COLO829 (cell line): ENCODE data around the gene SPRING1.

Experiments
- DNase-seq: peaks from one replicate; pipeline ENCODE4 v3.0.0; 2012; ENCODE audit warnings: low spot score

The SPRING1 gene

DNA sequence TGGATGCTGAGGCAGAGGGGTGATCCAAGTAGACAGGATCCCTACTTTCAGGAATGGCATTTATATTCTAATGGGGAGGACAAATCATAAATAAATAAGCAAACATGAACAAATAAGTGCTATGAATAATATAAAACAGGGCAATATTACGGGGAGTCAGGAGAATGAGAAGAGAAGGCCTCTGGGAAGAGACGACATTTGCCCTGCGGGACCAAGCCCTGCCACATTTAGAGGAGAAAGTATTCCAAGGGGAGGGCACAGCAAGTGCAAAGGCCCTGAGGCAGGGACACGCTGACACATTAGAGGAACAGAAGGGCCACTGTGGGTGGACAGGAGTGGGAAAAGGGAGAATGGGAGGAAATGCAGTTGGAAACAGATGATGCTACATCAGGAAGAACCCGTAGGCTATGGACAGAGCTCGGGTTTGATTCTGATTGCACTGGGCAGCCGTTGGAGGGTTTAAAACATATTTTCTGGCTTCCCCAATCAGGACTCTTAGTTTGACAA lies 1.6 kb upstream of the SPRING1 start:
- DNase-seq, result no peak

DNA sequence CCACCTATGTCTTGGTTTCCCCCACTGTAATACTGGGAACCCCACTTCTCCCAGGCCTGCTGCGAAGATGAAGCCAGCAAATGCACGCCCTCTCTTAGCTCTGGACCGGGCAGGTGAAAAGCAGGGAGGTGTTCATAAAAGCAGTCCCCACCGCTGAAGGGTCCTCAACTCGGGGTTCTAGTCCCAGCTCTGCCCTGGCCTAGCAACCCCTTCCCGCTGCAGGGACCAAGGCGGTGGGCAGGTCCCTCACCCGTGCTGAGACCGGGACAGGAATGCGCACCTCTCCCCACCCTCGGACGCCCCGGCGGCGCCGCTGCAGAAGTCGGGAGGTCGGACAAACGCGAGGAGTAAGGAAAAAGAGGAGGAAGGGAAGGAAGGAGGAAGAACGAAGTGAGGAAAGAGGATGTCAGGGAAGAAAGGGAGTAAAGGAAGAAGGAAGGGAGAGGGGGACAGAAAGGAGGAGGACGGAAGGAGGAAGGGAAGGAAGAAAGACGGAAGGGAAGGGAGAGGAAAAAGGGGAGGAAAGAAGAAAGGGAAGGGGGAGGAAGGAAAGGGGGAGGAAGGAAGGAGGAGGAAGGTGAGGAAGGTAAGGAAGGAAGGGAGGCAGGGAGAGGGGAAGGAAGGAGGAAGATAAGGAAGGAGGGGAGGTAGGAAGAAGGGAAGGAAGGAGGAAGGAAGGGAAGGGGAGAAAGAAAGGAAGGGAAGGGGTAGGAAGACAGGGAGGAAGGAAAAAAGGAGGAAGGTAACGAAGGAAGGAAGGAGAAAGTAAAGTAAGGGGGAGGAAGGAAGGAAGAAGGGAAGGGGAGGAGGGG lies 701 bp downstream of the SPRING1 start:
- DNase-seq, result no peak

GRCh38 chr12:116735951-116736599 lies 1.8 kb downstream of the SPRING1 start:
- DNase-seq, result no peak

DNA sequence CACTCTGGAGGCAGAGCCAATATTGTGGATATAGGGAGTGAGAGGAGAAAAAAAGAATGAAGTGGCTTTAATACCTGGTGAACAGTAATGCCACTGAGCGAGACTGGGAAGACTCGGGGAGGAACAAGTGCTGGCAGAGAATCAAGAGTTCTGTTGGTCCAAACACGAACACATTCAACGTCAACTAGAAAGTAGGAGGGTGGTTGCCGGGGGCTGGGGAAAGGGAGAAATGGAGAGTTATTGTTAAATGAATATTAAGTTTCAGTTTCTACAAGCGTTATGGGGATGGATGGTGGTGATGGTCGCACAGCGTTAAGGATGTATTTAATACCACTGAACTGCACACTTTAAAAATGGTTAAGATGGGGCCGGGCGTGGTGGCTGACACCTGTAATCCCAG lies 2.8 kb downstream of the SPRING1 start:
- no peak for DNase-seq

DNA sequence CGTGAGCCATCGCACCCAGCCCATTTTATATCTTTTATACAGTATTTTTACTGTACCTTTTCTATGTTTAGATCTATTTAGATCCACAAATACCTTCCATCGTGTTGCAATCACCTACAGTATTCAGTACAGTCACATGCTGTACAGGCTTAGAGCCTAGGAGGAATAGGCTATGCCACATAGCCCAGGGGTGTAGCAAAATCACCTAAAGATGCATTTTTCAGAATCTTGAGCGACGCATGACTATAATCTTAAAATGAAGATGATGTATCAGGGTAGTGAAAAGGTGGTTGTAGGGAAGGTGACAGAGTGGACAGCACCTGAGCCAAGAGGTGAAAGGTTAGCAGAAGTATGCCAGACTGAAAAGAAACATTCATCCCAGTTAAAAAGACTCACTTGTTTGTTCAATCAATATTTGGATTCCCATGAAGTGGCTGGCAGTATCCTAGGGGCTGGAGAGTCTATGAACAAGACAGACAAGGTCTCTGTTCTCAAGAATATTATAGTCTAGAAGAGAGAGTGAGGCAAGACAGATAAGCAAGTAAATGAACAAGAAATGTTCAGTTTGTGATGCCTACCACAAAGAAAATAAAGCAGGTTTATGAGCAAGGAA lies 3.6 kb downstream of the SPRING1 start:
- no peak for DNase-seq

GRCh38 chr12:116731801-116732200 lies 6.1 kb downstream of the SPRING1 start:
- DNase-seq, result no peak

- DNase-seq, result no peak
Measured at GRCh38 chr12:116727891-116728290, 10.0 kb downstream of the SPRING1 start.

- no peak for DNase-seq
Measured at GRCh38 chr12:116727261-116727660, 10.6 kb downstream of the SPRING1 start.

DNA sequence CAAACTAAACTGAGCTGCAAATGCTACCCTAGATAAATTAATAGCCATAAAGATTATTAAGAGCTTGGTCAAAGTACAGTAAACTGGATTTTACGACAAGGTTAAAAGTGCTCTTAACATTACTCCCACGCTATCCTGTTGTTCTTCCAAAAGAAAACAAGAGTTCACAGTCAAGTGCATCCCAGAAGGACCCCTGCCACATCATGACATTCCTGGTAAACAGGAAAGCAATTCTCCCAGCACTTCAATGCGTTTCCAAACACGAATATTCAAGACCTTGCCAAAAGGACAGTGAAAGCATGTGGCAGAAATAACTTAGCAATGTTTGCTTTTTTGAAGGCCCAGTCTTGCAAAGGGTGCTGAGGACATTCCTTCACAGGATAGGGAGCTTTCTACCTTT lies 11.2 kb downstream of the SPRING1 start:
- no peak for DNase-seq

GRCh38 chr12:116722245-116722644 lies 15.6 kb downstream of the SPRING1 start:
- no peak for DNase-seq

DNA sequence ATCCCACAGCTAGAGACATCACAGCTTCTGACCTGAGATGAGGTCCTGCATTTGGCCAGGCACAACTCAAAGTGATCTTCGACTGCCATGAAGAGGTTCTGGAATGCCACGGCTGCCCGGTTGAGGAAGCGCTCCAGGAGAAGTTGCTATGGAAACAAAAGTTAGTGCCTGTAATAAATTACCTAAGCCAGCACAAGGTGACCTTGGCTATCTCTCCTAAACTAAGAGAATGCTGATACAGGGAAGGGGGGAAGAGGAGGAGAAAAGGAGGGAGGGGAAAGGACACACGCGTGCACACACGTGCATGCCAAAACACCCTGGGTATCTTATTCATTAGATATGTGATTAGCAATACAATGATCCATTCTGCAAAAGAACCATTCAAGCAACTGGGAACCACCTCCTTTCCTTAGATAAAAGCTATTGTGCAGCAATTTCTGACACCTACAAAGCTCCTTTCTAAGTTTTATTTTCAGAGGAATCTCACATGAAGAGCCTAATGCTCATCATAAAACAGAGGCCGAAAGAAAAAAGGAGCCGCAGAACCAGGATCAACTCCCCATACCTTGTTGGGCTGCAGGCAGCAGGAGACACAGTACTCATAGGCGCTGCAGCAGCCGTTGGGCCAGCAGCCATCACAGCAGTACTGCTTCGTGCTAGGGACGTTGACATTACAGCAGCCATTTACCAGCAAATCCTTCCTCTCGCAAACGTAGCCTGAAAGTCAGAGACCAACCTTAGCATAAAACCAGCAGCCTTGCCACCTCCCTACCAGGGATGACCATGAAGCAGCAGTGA lies 17.9 kb downstream of the SPRING1 start:
- no peak for DNase-seq

DNA sequence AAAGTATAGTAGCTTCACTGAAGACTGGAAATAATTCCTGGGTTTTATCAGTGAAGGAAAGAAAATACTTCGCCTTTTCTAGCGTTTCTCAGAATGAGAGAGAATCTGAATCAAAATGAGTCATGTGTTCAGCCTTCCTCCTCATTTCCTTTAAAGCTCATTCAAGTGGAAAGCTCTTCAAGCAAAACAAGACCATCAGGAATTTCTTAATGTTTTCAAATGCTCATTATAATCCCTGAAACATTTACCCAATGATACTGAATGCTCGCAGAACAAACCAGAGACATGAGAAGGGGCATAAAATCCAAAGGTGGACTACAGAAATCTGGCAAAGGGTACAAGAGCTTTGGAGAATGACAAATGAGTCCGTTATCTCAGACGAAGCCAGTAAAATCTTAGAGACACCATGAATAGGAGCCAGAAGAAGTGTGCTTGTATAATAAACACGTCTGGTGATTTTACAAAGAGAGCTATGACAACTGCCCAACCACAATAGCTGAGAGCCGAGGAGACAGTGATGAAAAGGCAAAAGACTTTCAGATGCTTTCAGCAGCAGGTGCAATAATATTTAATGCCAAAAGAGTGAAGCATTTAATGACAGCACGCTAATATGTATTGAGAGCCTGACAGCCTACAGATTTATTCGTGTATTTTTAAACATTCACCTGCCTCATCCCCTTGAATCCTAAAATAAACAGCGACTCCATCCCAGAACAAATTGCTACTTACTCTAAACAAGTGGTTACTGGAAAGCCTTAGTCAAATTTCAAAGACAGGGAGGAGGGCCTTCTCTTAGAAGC lies 19.0 kb downstream of the SPRING1 start:
- DNase-seq, result no peak

DNA sequence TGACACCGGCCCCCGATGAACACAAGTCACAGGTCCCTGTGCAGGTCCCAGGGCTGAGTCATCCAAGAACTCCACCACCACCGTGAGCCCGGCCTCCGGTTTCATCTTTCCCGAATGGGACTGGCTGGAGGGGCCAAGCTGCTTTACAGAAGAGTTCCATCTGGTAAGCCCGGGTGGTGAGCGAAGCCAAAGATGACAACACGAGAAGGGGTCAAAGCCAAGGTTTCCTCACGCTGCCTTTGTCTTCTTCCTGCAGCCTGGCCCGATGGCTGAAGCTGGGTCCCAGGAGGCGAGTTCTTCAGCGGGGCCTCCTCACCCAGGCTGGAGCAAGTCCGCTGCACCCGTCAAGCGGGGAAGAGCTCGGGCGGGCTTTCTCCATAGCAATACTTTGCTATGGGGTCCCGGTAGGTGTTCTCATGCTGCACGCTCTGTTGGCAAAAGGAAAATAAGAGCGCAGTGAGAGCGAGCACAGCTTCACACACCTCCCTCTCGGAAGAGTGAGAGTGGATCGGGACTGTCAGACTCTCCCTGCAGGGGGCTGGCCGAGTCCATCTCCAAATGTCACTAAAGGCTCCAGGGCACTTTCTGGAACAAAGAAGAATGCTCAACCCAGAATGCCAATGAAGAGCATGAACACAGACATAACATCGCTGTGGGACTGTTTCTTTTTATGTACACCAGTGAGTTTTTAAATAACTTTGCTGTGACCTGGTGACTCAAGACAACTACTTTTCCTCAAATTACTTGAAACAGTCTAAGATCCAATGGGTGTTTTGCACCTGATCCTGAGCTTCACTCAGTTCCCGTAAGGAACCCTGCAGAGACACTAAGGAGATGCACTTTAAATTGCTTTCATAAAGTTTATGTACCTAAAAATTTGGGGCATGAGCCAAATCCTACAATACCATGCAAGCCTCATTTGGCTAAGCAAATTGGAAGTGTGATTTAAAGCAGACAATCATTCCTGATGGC lies 20.1 kb downstream of the SPRING1 start:
- no peak for DNase-seq

DNA sequence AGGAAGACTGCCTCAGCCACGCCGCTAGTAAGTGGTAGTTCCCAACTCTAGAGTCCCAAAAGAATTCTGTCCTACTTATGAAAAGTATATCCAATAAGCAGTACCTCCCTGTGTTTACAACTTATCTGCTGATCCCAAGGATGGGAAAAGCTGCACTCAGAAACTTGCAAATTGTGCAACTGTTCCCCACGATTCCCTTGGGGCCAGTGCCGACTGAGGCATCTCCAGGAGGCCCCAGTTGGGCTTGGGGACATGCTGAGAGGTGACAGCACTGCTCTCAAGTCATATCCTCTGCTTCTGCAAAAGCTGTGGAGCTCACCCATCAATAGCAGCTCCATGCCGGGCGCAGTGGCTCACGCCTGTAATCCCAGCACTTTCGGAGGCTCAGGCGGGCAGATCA lies 23.7 kb downstream of the SPRING1 start:
- DNase-seq, result no peak

GRCh38 chr12:116713527-116713926 lies 24.3 kb downstream of the SPRING1 start:
- DNase-seq, result no peak

- DNase-seq, result no peak
Measured at GRCh38 chr12:116712458-116713303, 25.2 kb downstream of the SPRING1 start.

DNA sequence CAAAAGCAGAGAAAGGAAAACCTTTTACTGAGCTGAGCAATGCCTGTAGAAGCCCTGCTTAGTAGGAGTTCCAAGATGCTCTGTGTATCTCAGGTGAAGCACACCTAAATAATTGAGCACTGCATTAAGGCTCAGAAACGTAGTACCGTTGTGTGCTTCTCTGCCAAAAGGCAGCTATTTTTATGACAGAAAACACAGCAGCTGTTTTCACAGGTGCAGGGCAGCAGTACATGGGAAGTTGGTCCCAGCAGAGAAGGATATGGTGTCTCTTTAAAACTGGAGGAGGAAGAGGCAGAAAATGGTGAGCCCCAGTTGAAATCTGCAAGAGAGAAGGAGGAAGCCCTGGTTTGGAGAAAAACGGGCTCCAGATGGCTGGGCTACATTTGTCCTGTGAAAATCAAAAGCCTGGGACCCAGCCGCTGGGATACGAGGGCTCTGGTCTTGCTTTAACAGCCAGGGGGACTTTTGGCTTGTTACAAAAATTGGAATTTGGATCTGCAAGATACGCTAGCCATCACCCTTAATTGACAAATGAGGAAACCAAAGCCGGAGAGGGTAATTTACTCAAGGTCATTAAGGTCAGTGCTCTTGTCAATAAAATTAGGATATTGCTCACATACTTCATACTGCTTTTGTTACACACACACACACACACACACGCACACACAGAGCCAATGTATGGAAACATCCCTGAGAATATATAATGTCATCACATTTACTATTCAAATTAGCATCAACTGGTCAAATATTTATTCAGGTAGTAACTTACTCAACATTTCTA lies 27.3 kb downstream of the SPRING1 start:
- DNase-seq, result no peak

- no peak for DNase-seq
Measured at GRCh38 chr12:116709768-116710167, 28.1 kb downstream of the SPRING1 start.
